Astrocyte of the cerebellum (primary cell): Measurements from ENCODE around the gene MASP2.

Experiments
- DNase-seq: peaks from one replicate; pipeline ENCODE4 v3.0.0-alpha.2; 2011; ENCODE audit warnings: low read depth
- H3K4me3 ChIP-seq: 2 replicates; pipeline ENCODE4 v1.5.1; 2011; ENCODE audit warnings: mild to moderate bottlenecking, low read depth, low read length, moderate library complexity
- CTCF ChIP-seq: IDR thresholded peaks from 2 replicates; pipeline ENCODE4 v1.5.1; 2012; ENCODE audit warnings: low read length, low read depth, moderate library complexity, mild to moderate bottlenecking; ENCODE audit errors: missing control alignments
- in situ Hi-C: cut with HindIII; loops from 2 replicates; pipeline ENCODE4 v1.10.0; 2017; ENCODE audit warnings: low sequenced_read_pairs

The MASP2 gene

GRCh38 chr1:11058026-11058425 is 11.0 kb upstream of the MASP2 start:
- no peak for TF ChIP-seq CTCF
- no peak for DNase-seq
- in situ Hi-C loops, result no loop called here
- no peak overlapping the region for H3K4me3 ChIP-seq

- H3K4me3 ChIP-seq, result no peak overlapping the region
- no peak for TF ChIP-seq CTCF
These were observed 10.4 kb upstream of the MASP2 start for GRCh38 chr1:11057477-11057876.

GRCh38 chr1:11056504-11056903 is 9.5 kb upstream of the MASP2 start:
- H3K4me3 ChIP-seq, result no peak overlapping the region
- no peak for TF ChIP-seq CTCF
- in situ Hi-C loops, result no loop called here
- DNase-seq, result no peak

More at GRCh38 chr1:11057477-11057876, 10.4 kb upstream of the MASP2 start:
- DNase-seq, result no peak
- in situ Hi-C loops, result no loop called here

GRCh38 chr1:11055676-11056075 is 8.6 kb upstream of the MASP2 start:
- DNase-seq, result no peak
- in situ Hi-C loops, result no loop called here
- TF ChIP-seq CTCF, result no peak
- no peak overlapping the region for H3K4me3 ChIP-seq

GRCh38 chr1:11054666-11055065 is 7.6 kb upstream of the MASP2 start:
- no peak for DNase-seq
- in situ Hi-C loops, result no loop called here
- H3K4me3 ChIP-seq, result no peak overlapping the region
- TF ChIP-seq CTCF, result no peak

- TF ChIP-seq CTCF, result no peak
- no peak overlapping the region for H3K4me3 ChIP-seq
- in situ Hi-C loops, result no loop called here
- DNase-seq, result no peak
These were observed 7.1 kb upstream of the MASP2 start for GRCh38 chr1:11054181-11054580.

- H3K4me3 ChIP-seq, result no peak overlapping the region
- DNase-seq, result no peak
- TF ChIP-seq CTCF, result no peak
- in situ Hi-C loops, result no loop called here
These were observed 6.7 kb upstream of the MASP2 start for GRCh38 chr1:11053758-11054137.
